GM21526 (cell line): ENCODE data around the gene VSIG2.

ENCODE experiments used
- ATAC-seq: cut with Tn5 transposase; IDR thresholded peaks from one replicate; pipeline ENCODE4 v1.9.1; 2021; ENCODE audit warnings: moderate library complexity; ENCODE audit not compliant: unreplicated experiment, low FRiP score

Gene VSIG2

GRCh38 chr11:124763156-124763947 lies 11.3 kb upstream of the VSIG2 start:
- ATAC-seq = peak; percentile 19

- ATAC-seq = peak; percentile 17
These were observed 10.6 kb upstream of the VSIG2 start for GRCh38 chr11:124762624-124763155.

- peak; percentile 61 for ATAC-seq
These were observed 10.1 kb upstream of the VSIG2 start, which contains the start of gene ESAM for GRCh38 chr11:124762105-124762623. TSS of gene ESAM (minus strand) at chr11:124762290. CDS start at chr11:124762154, 136 bp downstream.

GRCh38 chr11:124761301-124762104 lies 9.4 kb upstream of the VSIG2 start:
- no peak for ATAC-seq

GRCh38 chr11:124760806-124761205 lies 8.8 kb upstream of the VSIG2 start:
- no peak for ATAC-seq

- no peak for ATAC-seq
These were observed 8.2 kb upstream of the VSIG2 start for GRCh38 chr11:124760205-124760652.

GRCh38 chr11:124759266-124760204 lies 7.5 kb upstream of the VSIG2 start:
- ATAC-seq = no peak

GRCh38 chr11:124758355-124759265 lies 6.6 kb upstream of the VSIG2 start:
- peak; percentile 57 for ATAC-seq

GRCh38 chr11:124757320-124757719 lies 5.3 kb upstream of the VSIG2 start:
- ATAC-seq = no peak

GRCh38 chr11:124756753-124757227 lies 4.7 kb upstream of the VSIG2 start:
- no peak for ATAC-seq

GRCh38 chr11:124756033-124756752 lies 4.1 kb upstream of the VSIG2 start:
- no peak for ATAC-seq

GRCh38 chr11:124754710-124755109 lies 2.7 kb upstream of the VSIG2 start:
- no peak for ATAC-seq

GRCh38 chr11:124754309-124754708 lies 2.3 kb upstream of the VSIG2 start:
- no peak for ATAC-seq

- no peak for ATAC-seq
These were observed 1.6 kb upstream of the VSIG2 start for GRCh38 chr11:124753624-124754023.

- ATAC-seq = no peak
These were observed 1.1 kb upstream of the VSIG2 start for GRCh38 chr11:124753205-124753604.

GRCh38 chr11:124752471-124753102 lies 532 bp upstream of the VSIG2 start:
- no peak for ATAC-seq

- no peak for ATAC-seq
These were observed 689 bp downstream of the VSIG2 start for GRCh38 chr11:124751391-124751740.

- ATAC-seq = no peak
These were observed 2.1 kb downstream of the VSIG2 start for GRCh38 chr11:124749912-124750311.
